Measurements from ENCODE around the gene RNU4-1. TPM values are rescaled to one million over a fixed set of nuclear protein-coding genes. Genes with fewer than 3 reads are reported as not detected.
A peak's percentile ranks its signal among the peaks of the same experiment; 100 is the strongest.

Gene RNU4-1
- total RNA-seq, 2 experiments from 2014 or later: under 0.01 to 3,289 TPM

GRCh38 chr12:120292411-120292660 lies 701 bp downstream of the RNU4-1 start:
- ChIA-PET CTCF (ENCODE audit: unreplicated experiment) (interaction anchor here (1.0 kb wide), 1 partner anchor 64 kb away, joined by 5 read pairs; no protein-coding TSS in a partner anchor), POLR2A (interaction anchor here (0.5 to 5.0 kb wide), 10 partner anchors 10 to 1058 kb away, joined by 4 to 75 read pairs (median 6); partner anchors contain the start of genes COX6A1, PXN and SIRT4)
- Histone ChIP-seq H3K9me2 (ENCODE audit: insufficient read depth, low read length) (no peaks in the 10 kb centered on the region), H3K36me3 (ENCODE audit: insufficient read depth, low read length) (no peaks in the 10 kb centered on the region), H3K4me3 (ENCODE audit: low read depth, low read length, poor library complexity, severe bottlenecking) (peak overlapping the region; percentile 68), H2AFZ (ENCODE audit: low read length) (peak overlapping the region; percentile 14; the same call in 1 of the 2 replicates), H3K4me1 (ENCODE audit: insufficient read depth, low read length, poor library complexity, severe bottlenecking) (peaks cover 32% of the 10 kb centered on the region), H3K79me2 (ENCODE audit: insufficient read depth, low read depth, low read length) (no peaks in the 10 kb centered on the region), H4K20me1 (ENCODE audit: insufficient read depth, low read length) (no peaks in the 10 kb centered on the region), H3K9me3 (ENCODE audit: low read length) (no peaks in the 10 kb centered on the region), H3K4me2 (ENCODE audit: low read length) (peak overlapping the region; percentile 69), H3K27ac (ENCODE audit: low read depth, low read length, poor library complexity, severe bottlenecking) (peak overlapping the region; percentile 89)
- BruUV-seq (replicated peaks): TSS peak; percentile 91
- intact Hi-C loops (cut with micrococcal nuclease; ENCODE audit: unreplicated experiment): loop anchor here (10.0 kb wide), 1 partner anchor 1712 kb away; no protein-coding TSS in a partner anchor
- TF ChIP-seq CTCF (conservative IDR thresholded peaks at IDR 0.05; ENCODE audit: low read length) (no peak), EZH2phosphoT487 (IDR thresholded peaks at IDR 0.05; ENCODE audit: borderline replicate concordance, low read depth, low read length) (no peak)
- DNase-seq (ENCODE audit: low spot score): no peak

GRCh38 chr12:120290609-120291305 lies 2.3 kb downstream of the RNU4-1 start:
- ChIA-PET CTCF (ENCODE audit: unreplicated experiment) (interaction anchor here (0.7 to 1.0 kb wide), 2 partner anchors 25 to 62 kb away, joined by 4 read pairs; partner anchors contain the start of gene PXN), POLR2A (interaction anchor here (0.7 to 5.0 kb wide), 26 partner anchors 9 to 1516 kb away, joined by 3 to 75 read pairs (median 4); partner anchors contain the start of genes COX6A1, DYNLL1, PXN and RPLP0)
- Histone ChIP-seq H4K20me1 (ENCODE audit: insufficient read depth, low read length) (no peaks in the 10 kb centered on the region), H2AFZ (ENCODE audit: low read length) (peak overlapping the region; percentile 78), H3K36me3 (ENCODE audit: insufficient read depth, low read length) (no peaks in the 10 kb centered on the region), H3K4me3 (ENCODE audit: low read depth, low read length, poor library complexity, severe bottlenecking) (peak overlapping the region; percentile 60), H3K4me1 (ENCODE audit: insufficient read depth, low read length, poor library complexity, severe bottlenecking) (peaks cover 32% of the 10 kb centered on the region), H3K79me2 (ENCODE audit: insufficient read depth, low read depth, low read length) (no peaks in the 10 kb centered on the region), H3K27ac (ENCODE audit: low read depth, low read length, poor library complexity, severe bottlenecking) (peak overlapping the region; percentile 89), H3K9me2 (ENCODE audit: insufficient read depth, low read length) (no peaks in the 10 kb centered on the region), H3K4me2 (ENCODE audit: low read length) (peak overlapping the region; percentile 69), H3K9me3 (ENCODE audit: low read length) (no peaks in the 10 kb centered on the region)
- TF ChIP-seq EZH2phosphoT487 (IDR thresholded peaks at IDR 0.05; ENCODE audit: borderline replicate concordance, low read depth, low read length) (no peak), CTCF (conservative IDR thresholded peaks at IDR 0.05; ENCODE audit: low read length) (no peak)
- BruUV-seq (replicated peaks): no TSS peak
- no peak for DNase-seq (ENCODE audit: low spot score)
- intact Hi-C loops (cut with micrococcal nuclease; ENCODE audit: unreplicated experiment): loop anchor here (1.0 to 10.0 kb wide), 3 partner anchors 62 to 1714 kb away; no protein-coding TSS in a partner anchor

- CTCF ChIA-PET (ENCODE audit: unreplicated experiment): no interaction called here
- TF ChIP-seq CTCF (conservative IDR thresholded peaks at IDR 0.05; ENCODE audit: low read length): no peak
- TF ChIP-seq EZH2phosphoT487 (IDR thresholded peaks at IDR 0.05; ENCODE audit: borderline replicate concordance, low read depth, low read length): no peak
- POLR2A ChIA-PET: interaction anchor here (0.6 kb wide), 1 partner anchor 164 kb away, joined by 3 read pairs; no protein-coding TSS in a partner anchor
- Histone ChIP-seq H3K9me2 (ENCODE audit: insufficient read depth, low read length) (no peaks in the 10 kb centered on the region), H3K9me3 (ENCODE audit: low read length) (no peaks in the 10 kb centered on the region), H3K79me2 (ENCODE audit: insufficient read depth, low read depth, low read length) (no peaks in the 10 kb centered on the region), H3K27ac (ENCODE audit: low read depth, low read length, poor library complexity, severe bottlenecking) (no peak overlapping the region), H3K4me2 (ENCODE audit: low read length) (no peak overlapping the region), H3K36me3 (ENCODE audit: insufficient read depth, low read length) (no peaks in the 10 kb centered on the region), H3K4me3 (ENCODE audit: low read depth, low read length, poor library complexity, severe bottlenecking) (no peak overlapping the region), H3K4me1 (ENCODE audit: insufficient read depth, low read length, poor library complexity, severe bottlenecking) (peaks cover 24% of the 10 kb centered on the region), H4K20me1 (ENCODE audit: insufficient read depth, low read length) (no peaks in the 10 kb centered on the region), H2AFZ (ENCODE audit: low read length) (no peak overlapping the region)
- no peak for DNase-seq (ENCODE audit: low spot score)
- intact Hi-C loops (cut with micrococcal nuclease; ENCODE audit: unreplicated experiment): no loop called here
- BruUV-seq (replicated peaks): no TSS peak
Observed at GRCh38 chr12:120287491-120287890, 5.5 kb downstream of the RNU4-1 start.

All from OCI-LY7 (cell line).